K562 (cell line): ENCODE results near the gene AZU1. TPM values are rescaled to one million over a fixed set of nuclear protein-coding genes. Genes with fewer than 3 reads are reported as not detected.

Experiments used
- E2F3 ChIP-seq: fragments of 250-450 bp; sonication (Bioruptor Pico); IDR thresholded peaks from 2 replicates; pipeline ENCODE4 v1.4.0; 2020; ENCODE audit warnings: mild to moderate bottlenecking
- ELF1 ChIP-seq: fragments of 200-800 bp; sonication (Bioruptor generic); IDR thresholded peaks from 2 replicates; pipeline ENCODE4 v1.6.1; 2016; ENCODE audit warnings: missing genetic modification characterization, missing compliant biosample characterization
- KDM4B ChIP-seq, 2 experiments: fragments of 450-650 bp in 1 of 2; sonication (generic) in 1 of 2; IDR thresholded peaks; 2 replicates each; pipeline ENCODE4 v1.6.1; 2016 to 2017; ENCODE audit warnings: borderline replicate concordance in 2 of 2, antibody characterized with exemption in 1 of 2, low read depth in 1 of 2, mild to moderate bottlenecking in 1 of 2
- MYBL2 ChIP-seq, 2 experiments: fragments of 450-650 bp in 1 of 2; sonication (generic) in 1 of 2; formaldehyde crosslinking in 1 of 2; IDR thresholded peaks; 2 replicates each; pipeline versions ENCODE4 v1.6.1 to v1.8.1; 2017 to 2022; ENCODE audit warnings: borderline replicate concordance in 1 of 2, inconsistent platforms in 1 of 2, low read depth in 1 of 2, mild to moderate bottlenecking in 1 of 2, missing genetic modification reagents in 1 of 2, moderate library complexity in 1 of 2
- NRF1 ChIP-seq, 2 experiments: fragments of 450-650 bp; IDR thresholded peaks in 1 of 2; conservative IDR thresholded peaks in 1 of 2; 2 replicates each; pipeline ENCODE4 v1.6.1; 2014; ENCODE audit warnings: mild to moderate bottlenecking in 2 of 2
- POLR2H ChIP-seq: IDR thresholded peaks from 2 replicates; pipeline ENCODE4 v1.6.1; 2016; ENCODE audit warnings: missing genetic modification characterization, low read depth, mild to moderate bottlenecking, control low read depth, missing compliant biosample characterization, moderate library complexity
- SMAD1 ChIP-seq: fragments of 150-350 bp; IDR thresholded peaks from 2 replicates; pipeline ENCODE4 v1.6.1; 2014; ENCODE audit warnings: low read length, low read depth; ENCODE audit not compliant: partially characterized antibody
- SNRNP70 ChIP-seq: fragments of 200-400 bp; formaldehyde crosslinking; optimal IDR thresholded peaks from 2 replicates; pipeline ENCODE3; 2017; ENCODE audit warnings: low read depth, low read length
- SUPT5H ChIP-seq: fragments of 450-650 bp; IDR thresholded peaks from 2 replicates; pipeline ENCODE4 v1.6.1; 2016
- ZFPM2 ChIP-seq: fragments of 250-450 bp; sonication (Bioruptor Pico); IDR thresholded peaks from 2 replicates; pipeline ENCODE4 v1.5.1; 2022; ENCODE audit warnings: mild to moderate bottlenecking
- polyA plus RNA-seq, 8 experiments: library from polyadenylated mRNA; depleted of rRNA in 4 of 8; stranded (reverse) in 5 of 8; unstranded in 3 of 8; fragments of >200 nt; fragmentation: Nextera tagmentation in 2 of 8; fragmentation: Illumina TruSeq in 1 of 8; extraction: Ambion mirVana in 2 of 8; extraction: Trizol in 1 of 8; gene quantifications; 2 replicates each; pipeline versions ENCODE4 v1.2.1 to v1.2.3, GENCODE V29; 2011 to 2014; ENCODE audit warnings: inconsistent platforms in 1 of 8, missing spikeins in 1 of 8
- total RNA-seq, 7 experiments: library from RNA; depleted of rRNA in 6 of 7; stranded (reverse); fragments of >200 nt in 6 of 7; fragmentation: Illumina TruSeq in 2 of 7; extraction: Trizol in 2 of 7; gene quantifications; 2 replicates each; pipeline versions ENCODE4 v1.2.1 to v1.2.3, GENCODE V29; 2011 to 2021; ENCODE audit warnings: low replicate concordance in 1 of 7
- TF ChIP-seq, protein P1 (sequence below): sonication (generic); formaldehyde crosslinking; IDR thresholded peaks from 2 replicates; pipeline ENCODE4 v1.8.1; 2023; ENCODE audit warnings: mild to moderate bottlenecking, missing genetic modification reagents
- TF ChIP-seq, protein P2 (sequence below): IDR thresholded peaks from 2 replicates; pipeline ENCODE4 v1.6.1; 2012; ENCODE audit warnings: low read depth, low read length, improper control_type of control experiment, borderline replicate concordance
- TF ChIP-seq, protein P3 (sequence below), 3 experiments: fragments of 200-800 bp in 1 of 3; fragments of 250-450 bp in 1 of 3; fragments of 450-650 bp in 1 of 3; sonication (Bioruptor Pico) in 1 of 3; sonication (Bioruptor generic) in 1 of 3; formaldehyde crosslinking in 1 of 3; IDR thresholded peaks; 2 replicates each; pipeline versions ENCODE4 v1.6.1 to v1.8.0; 2016 to 2022; ENCODE audit warnings: mild to moderate bottlenecking in 2 of 3, missing genetic modification characterization in 2 of 3, missing compliant biosample characterization in 1 of 3, moderate library complexity in 1 of 3
- TF ChIP-seq, protein P4 (sequence below), 3 experiments: IDR thresholded peaks in 2 of 3; conservative IDR thresholded peaks in 1 of 3; 2 replicates each; pipeline ENCODE4 v1.5.1; 2011 to 2012; ENCODE audit warnings: low read length in 3 of 3, mild to moderate bottlenecking in 3 of 3, control low read depth in 2 of 3, improper control_type of control experiment in 1 of 3, inconsistent platforms in 1 of 3, low read depth in 1 of 3, mixed read lengths in 1 of 3, moderate library complexity in 1 of 3; ENCODE audit not compliant: insufficient read depth in 2 of 3

Gene AZU1
- total and polyA plus RNA-seq, 9 of the 15 experiments (the other 6 are each of a cell fraction or from before 2014, with no cell fraction given), result 0.29 to 1.9 (median 0.59) TPM; not detected in 3

DNA sequence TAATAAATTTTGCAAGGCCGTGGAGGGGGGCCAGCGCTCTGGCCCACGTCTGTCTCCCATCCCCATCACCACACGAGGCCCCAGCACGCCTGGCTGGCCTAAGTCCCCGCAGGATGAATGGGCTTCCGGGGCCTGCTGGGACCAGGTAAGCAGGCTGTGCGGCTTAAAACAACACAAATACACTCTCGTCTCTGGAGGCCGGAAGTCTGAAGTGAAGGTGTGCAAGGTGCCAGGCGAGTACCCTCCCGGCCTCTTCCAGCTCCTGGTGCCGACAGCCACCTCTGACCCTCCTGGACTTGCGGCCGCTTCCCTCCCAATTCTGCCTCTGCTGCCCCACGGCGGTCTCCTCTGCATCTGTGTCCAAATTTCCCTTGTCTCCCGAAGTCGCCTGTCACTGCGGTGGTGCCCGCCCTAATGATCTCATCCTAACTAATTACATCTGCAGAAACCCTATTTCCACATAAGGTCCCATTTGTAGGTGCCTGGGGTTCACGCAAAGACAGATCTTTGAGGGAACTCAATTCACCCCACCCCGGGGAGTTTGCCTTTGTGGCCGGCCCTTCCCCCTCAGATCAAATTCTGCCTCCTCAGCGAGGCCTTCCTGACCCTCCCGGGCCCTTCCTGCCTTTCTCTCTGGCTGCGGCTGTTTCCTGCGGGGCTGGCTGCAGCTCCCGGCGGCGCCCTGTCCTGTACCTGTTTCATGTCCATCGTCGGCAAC lies 38.5 kb upstream of the AZU1 start (continued):
- TF ChIP-seq, protein P1, sequence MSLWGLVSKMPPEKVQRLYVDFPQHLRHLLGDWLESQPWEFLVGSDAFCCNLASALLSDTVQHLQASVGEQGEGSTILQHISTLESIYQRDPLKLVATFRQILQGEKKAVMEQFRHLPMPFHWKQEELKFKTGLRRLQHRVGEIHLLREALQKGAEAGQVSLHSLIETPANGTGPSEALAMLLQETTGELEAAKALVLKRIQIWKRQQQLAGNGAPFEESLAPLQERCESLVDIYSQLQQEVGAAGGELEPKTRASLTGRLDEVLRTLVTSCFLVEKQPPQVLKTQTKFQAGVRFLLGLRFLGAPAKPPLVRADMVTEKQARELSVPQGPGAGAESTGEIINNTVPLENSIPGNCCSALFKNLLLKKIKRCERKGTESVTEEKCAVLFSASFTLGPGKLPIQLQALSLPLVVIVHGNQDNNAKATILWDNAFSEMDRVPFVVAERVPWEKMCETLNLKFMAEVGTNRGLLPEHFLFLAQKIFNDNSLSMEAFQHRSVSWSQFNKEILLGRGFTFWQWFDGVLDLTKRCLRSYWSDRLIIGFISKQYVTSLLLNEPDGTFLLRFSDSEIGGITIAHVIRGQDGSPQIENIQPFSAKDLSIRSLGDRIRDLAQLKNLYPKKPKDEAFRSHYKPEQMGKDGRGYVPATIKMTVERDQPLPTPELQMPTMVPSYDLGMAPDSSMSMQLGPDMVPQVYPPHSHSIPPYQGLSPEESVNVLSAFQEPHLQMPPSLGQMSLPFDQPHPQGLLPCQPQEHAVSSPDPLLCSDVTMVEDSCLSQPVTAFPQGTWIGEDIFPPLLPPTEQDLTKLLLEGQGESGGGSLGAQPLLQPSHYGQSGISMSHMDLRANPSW (CRISPR knock-in tag), result no peak
- TF ChIP-seq SUPT5H (peak; percentile 36; the same call in 1 of the 2 replicates), SMAD1 (no peak), NRF1 (conservative IDR thresholded peaks at IDR 0.05 in 1 of 2, IDR thresholded peaks at IDR 0.05 in 1 of 2) (peak; percentile 7 to 14; a peak in 1 of 4 replicates), E2F3 (CRISPR knock-in tag) (no peak), SNRNP70 (no peak), ZFPM2 (CRISPR knock-in tag) (no peak), POLR2H (tag) (no peak), MYBL2 (IDR thresholded peaks at IDR 0.05; ENCODE audit: low read depth) (no peak), MYBL2 (CRISPR knock-in tag; IDR thresholded peaks at IDR 0.05; ENCODE audit: borderline replicate concordance) (no peak), KDM4B (IDR thresholded peaks at IDR 0.05; ENCODE audit: borderline replicate concordance in 2 of 2, low read depth in 1 of 2) (0 out of 4 replicates have a peak, but pooled peaks of 1 of the 2 experiments have one; percentile 30), ELF1 (tag) (0 out of 2 replicates have a peak, but pooled peaks have one; percentile 38)
- TF ChIP-seq, protein P2, sequence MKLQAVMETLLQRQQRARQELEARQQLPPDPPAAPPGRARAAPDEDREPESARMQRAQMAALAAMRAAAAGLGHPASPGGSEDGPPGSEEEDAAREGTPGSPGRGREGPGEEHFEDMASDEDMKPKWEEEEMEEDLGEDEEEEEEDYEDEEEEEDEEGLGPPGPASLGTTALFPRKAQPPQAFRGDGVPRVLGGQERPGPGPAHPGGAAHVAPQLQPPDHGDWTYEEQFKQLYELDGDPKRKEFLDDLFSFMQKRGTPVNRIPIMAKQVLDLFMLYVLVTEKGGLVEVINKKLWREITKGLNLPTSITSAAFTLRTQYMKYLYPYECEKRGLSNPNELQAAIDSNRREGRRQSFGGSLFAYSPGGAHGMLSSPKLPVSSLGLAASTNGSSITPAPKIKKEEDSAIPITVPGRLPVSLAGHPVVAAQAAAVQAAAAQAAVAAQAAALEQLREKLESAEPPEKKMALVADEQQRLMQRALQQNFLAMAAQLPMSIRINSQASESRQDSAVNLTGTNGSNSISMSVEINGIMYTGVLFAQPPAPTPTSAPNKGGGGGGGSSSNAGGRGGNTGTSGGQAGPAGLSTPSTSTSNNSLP, result no peak
- TF ChIP-seq, protein P3, sequence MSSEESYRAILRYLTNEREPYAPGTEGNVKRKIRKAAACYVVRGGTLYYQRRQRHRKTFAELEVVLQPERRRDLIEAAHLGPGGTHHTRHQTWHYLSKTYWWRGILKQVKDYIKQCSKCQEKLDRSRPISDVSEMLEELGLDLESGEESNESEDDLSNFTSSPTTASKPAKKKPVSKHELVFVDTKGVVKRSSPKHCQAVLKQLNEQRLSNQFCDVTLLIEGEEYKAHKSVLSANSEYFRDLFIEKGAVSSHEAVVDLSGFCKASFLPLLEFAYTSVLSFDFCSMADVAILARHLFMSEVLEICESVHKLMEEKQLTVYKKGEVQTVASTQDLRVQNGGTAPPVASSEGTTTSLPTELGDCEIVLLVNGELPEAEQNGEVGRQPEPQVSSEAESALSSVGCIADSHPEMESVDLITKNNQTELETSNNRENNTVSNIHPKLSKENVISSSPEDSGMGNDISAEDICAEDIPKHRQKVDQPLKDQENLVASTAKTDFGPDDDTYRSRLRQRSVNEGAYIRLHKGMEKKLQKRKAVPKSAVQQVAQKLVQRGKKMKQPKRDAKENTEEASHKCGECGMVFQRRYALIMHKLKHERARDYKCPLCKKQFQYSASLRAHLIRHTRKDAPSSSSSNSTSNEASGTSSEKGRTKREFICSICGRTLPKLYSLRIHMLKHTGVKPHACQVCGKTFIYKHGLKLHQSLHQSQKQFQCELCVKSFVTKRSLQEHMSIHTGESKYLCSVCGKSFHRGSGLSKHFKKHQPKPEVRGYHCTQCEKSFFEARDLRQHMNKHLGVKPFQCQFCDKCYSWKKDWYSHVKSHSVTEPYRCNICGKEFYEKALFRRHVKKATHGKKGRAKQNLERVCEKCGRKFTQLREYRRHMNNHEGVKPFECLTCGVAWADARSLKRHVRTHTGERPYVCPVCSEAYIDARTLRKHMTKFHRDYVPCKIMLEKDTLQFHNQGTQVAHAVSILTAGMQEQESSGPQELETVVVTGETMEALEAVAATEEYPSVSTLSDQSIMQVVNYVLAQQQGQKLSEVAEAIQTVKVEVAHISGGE (CRISPR knock-in tag; IDR thresholded peaks at IDR 0.05), result 0 out of 6 replicates have a peak, but pooled peaks of 1 of the 3 experiments have one; percentile 47
- TF ChIP-seq, protein P4, sequence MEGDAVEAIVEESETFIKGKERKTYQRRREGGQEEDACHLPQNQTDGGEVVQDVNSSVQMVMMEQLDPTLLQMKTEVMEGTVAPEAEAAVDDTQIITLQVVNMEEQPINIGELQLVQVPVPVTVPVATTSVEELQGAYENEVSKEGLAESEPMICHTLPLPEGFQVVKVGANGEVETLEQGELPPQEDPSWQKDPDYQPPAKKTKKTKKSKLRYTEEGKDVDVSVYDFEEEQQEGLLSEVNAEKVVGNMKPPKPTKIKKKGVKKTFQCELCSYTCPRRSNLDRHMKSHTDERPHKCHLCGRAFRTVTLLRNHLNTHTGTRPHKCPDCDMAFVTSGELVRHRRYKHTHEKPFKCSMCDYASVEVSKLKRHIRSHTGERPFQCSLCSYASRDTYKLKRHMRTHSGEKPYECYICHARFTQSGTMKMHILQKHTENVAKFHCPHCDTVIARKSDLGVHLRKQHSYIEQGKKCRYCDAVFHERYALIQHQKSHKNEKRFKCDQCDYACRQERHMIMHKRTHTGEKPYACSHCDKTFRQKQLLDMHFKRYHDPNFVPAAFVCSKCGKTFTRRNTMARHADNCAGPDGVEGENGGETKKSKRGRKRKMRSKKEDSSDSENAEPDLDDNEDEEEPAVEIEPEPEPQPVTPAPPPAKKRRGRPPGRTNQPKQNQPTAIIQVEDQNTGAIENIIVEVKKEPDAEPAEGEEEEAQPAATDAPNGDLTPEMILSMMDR (IDR thresholded peaks at IDR 0.05 in 2 of 3, conservative IDR thresholded peaks at IDR 0.05 in 1 of 3; ENCODE audit: insufficient read depth in 2 of 3, low read depth in 1 of 3, low read length in 3 of 3), result peak; percentile 26 to 47 (median 26); a peak in 3 of 6 replicates
